HG02943 (cell line): ENCODE data around the gene BMERB1.

ENCODE experiments used
- ATAC-seq: cut with Tn5 transposase; IDR thresholded peaks from one replicate; pipeline ENCODE4 v1.9.1; 2021; ENCODE audit warnings: mild to moderate bottlenecking, low read depth, moderate library complexity; ENCODE audit not compliant: unreplicated experiment

Gene BMERB1

DNA sequence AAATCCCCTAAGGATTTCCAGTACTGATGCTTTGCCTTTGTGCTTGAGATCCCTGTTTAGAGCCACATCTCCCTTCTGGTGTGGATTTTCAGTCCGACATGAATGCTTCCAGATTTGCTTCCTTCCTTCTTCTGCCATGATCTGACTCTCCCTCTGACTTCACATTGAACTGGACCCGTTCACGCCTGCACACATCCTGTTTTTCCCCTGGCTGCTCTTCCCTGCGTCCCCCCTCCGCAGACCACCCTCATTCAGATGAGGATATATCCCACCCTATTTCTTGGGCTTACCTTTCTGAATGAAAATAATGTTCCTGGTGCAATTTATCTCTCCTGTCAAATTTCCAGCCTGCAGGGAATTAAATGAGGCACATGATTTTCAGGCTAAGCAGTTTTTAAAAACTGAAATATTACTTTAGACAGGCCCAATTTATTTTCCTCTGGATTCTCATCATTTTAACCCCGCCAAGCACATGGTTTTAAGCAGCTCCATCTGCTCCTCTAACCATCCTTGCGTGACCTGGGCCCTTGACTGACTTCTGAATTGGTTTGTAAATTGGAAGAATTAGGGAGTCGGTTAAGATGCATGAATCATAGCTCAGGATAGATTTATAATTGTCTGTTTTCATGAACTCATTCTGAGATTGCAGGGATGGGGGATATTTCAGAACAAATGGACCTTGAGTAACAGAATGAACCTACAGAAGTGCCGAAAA, 59.2 kb downstream of the BMERB1 start:
- no peak for ATAC-seq

DNA sequence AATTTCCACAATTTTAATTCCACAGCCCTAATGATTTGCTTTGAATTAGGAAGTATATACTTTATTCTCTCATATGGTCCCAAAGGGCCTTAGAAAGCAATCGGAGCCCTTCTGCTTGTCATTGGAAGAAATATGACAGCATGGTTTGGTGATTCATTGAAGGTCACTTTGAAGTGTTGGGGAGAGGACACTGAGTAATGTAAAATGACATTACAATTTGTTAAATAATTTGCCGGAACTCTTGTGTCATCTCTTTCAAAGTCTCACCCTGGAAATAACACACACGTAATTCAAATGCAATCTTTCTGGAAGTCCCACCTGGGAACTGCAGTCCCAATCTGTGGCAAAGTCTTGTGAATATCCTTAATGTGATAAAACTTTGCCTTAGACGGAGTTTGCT, 59.8 kb downstream of the BMERB1 start:
- ATAC-seq = no peak

DNA sequence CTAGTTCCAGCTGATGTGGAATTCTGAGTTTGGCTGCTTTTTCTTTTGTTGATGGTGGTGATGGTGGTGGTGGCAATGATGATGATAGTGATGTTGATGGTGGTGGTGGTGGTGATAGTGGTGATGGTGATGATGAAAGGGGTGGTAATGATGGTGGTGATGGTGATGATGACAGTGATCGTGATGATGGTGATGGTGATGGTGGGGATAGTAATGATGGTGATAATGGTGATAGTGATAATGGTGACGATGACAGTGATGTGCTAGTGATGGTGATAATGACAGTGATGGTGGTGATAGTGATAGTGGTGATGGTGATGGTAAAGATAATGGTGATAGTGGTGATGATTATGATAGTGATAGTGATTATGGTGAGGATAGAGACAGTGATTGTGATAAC, 61.5 kb downstream of the BMERB1 start:
- ATAC-seq = no peak

DNA sequence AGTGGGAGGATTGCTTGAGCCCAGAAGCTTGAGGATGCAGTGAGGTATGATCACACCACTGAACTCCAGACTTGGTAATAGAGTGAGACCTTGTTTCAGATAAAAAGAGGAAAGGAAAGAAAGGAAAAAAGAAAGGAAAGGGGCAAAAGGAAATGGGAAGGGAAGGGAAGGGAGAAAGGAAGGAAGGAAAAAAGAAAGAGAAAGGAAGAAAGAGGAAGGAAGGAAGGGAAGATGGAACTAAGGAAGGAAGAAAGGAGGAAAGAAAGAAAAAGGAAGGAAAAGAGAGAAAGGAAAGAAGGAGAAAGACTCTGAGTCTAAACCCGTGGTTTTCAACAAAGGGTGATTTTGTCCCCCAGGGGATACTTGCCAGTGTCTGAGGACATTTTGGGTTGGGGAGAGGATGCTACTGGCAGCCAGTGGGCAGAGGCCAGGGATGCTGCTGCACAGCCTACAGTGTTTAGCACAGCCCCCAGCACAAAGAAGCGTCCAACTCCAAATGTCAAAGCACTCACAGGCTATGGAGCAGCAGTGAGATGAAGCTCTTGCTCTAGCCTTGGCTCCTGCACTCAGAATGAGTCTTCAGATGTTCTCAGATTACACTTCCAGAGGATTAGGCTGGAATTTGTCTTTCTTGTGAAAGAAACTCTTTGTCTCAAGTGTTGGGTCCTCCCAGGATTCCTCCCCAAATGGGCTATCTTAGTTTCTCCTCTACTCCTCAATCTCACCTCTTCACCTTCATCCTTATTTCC, 64.2 kb downstream of the BMERB1 start:
- no peak for ATAC-seq

DNA sequence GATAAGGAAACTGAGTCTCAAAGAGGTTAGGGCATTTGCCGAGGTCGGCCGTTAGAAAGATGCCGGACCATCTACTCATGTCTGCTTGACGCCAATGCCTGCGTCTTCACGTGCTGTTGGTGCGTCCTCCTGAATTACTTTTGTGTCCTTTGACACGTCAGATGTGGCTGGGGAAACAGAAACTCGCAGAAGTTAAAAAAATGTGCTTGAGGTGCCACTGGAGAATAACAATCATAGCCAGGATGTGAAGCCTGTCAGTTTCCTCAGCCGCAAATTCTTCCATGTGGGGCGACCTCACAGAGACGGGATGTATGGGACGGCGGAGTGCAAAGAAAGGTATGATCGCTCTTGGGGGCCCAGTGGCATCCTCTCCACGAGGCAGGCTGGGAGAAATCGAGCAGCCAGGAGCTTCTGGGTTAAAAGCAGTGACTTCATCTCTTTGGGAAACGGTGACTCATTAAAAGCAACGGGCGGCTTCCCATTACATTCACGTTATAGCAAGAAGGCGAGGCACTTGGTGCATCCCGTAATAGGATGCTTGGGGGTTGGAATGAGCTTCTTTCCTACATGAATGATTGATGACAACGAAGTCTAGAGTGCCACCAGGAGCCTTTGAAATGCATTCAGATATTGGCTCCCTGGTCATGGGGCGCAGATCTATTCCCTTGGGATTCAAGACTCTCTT, 67.8 kb downstream of the BMERB1 start:
- no peak for ATAC-seq

DNA sequence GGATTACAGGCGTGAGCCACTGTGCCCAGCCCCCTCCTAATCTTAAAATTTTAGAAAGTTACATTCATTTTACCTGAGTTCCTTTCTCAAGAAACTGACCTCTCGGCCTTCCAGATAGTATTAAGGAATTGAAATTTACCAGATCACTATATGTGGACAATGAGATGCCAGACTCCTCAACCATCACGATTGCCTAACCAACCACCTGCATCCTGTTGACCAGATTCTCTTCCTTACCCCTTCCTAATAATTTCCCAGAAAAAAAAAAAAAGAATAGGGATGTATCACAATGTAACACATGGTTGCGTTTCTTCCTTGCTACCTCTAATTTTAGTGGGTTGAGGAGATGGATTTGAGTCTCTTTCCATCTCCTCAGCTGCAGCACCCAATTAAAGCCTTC, 72.1 kb downstream of the BMERB1 start:
- ATAC-seq = no peak

DNA sequence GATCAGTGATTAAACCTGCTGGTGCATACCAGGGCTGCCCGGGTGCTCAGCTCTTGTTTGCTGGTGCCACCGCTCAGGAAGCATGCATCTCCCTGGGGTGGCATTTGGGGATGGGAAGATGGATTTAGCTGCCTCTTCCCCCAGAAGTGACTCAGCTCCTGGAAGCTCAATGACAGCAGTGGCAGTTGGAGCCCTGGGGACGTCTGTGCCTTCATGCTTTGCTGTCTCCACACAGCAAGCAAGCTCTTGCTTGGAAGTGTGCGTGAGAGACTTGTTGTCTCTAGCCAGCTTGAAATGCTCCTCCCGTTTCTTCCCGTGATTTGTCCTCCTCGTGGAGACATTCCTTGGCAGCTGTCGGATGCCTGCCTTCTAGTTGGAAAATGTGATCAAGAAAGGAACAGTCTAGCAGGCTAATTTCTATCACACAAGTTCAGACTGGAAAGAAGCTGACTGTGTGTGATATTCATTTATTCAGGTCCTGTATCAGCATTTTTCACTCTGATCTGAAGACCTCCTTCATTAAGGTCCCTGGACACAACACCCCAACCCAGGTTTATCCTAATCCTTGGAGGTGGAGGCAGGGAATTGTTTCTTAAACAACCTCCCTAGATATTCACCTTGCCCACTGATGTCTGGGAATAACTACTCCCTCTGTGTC, 73.0 kb downstream of the BMERB1 start:
- ATAC-seq = no peak

DNA sequence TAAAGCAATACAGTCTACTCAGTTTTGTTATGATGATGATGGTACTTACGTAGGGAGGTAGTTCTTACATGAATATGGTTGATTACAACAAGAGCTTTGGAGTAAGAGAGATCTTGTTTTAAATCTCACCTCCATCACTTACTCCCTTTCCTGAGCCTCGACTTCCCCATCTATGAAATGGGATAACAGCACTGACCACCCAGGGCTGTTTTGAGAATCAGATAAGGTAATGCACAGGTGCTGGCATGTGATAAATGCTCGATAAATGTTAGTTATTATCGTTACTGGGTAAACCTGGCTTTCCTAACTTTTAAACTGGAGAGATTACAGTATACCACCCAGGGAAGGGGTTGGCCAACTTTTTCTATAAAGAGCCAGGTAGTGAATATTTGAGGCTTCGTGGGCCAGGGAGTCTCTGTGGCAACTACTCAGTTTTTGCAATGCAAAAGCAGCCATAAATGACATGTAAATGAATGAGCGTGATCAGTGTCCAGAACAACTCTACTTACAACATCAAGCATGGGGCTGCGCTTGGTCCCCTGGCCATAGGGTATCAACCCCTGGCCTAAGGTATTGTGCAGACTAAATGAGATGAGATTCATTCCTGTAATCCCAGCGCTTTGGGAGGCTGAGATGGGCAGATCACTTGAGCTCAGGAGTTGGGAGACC, 73.7 kb downstream of the BMERB1 start:
- ATAC-seq = no peak

DNA sequence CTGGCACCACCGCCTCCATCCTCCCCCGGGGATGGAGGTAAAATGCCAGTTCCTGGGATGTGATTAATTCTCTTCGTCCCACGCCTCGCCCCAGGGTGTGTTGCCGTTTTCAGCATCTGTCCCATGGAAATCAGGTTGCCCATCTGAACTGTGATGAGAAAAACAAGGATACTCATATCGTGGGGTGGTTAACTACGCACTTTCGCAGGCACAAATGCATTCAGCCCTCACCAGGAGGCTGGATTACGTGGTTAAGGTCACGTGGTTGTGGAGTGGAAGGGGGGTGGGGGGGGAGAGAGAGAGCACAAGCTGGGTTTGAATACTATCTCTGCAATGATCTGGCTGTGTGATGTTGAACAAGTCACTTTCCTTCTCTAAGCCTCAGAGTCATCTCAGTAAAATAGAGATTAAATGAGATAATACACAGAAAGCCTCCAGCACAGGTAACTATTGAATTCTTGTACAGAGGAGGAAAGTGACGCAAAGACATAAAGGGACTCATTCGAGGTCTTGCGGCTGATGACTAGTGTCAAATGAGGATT, 74.7 kb downstream of the BMERB1 start:
- ATAC-seq = no peak

DNA sequence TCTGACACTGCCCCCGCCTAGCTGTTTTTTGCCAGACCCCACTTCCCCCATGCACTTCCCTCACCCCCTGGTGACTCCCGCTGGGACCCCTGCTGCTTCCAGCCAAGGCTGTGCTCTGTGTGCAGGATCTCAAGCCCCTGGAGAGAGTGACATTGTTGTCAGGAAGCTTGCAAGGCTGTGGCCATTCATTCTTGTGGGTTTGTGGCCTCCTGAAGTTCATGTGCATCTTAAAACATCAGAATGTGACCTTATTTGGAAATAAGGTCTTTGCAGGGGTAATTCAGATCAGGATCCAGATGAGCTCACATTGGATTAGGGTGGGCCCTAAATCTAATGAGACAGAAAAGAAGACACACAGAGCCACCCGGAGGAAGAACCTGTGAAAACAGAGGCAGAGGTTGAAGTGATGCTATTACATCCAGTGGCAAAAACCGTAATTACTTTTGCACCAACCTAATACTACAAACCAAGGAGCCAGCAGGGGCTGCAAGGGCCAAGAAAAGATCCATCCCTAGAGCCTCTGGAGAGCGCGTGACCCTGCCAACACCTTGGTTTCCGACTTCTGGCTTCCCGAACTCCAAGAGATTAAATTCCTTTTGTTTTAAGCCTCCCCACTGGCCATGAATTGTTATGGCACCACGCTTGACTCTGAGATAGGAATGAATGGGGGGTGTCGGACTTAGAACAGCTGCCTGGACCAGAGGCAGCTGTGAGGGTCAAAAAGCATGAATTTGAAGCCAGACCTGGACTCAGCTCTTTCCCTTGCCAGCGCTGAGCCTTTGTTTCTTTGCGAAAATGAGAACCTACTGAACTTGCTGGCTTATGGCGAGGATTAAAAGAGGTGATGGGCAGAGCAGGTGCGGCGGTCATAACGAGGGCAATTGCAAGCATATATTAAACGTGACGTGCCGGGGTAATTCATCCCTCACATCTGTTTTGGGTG, 75.5 kb downstream of the BMERB1 start:
- no peak for ATAC-seq

DNA sequence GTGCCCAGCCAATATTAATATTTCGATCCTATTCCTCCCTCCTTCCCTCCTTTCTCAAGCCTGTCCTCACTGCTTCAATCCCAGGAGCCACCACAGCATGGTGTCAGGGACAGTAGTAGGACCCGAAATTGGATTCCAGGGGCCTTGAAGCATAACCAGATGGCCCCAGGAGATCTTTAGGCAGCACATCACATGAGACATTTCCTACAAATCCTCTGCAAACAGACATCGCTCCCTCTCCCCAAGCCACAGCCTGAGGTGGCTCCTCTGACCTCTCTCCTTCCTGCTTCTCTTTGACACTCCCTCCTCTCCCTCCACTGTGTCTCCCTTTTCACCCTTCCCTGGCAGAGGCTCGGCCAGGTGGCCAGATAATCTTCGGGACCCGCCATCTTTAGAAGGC, 76.6 kb downstream of the BMERB1 start:
- no peak for ATAC-seq

DNA sequence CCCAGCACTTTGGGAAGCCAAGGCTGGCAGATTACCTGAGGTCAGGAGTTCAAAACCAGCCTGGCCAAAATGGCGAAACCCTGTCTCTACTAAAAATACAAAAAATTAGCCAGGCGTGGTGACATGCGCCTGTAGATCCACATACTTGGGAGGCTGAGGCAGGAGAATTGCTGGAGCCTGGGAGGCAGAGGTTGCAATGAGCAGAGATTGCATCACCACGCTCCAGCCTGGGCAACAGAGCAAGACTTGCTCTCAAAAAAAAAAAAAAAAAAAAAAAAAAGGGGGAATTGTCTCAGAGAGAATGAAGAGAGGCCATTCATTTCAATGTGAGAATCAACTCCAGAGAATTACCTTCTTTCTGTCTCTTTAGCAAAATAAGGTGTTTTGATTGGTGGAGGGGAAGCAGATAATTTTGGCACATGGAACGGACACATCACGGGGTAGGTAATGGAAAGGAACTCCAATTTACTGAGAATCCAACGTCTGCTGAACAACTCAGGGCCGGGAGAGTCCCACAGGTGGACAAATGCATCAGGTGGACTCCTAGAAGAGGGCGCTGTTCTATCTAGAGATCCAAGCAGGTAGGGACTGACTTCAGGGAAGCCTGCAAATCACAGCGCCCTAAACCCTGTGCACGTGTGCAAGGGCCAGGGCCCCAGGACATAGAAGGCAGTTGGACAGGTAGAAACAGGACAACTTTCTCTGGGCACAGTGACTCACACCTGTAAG, 77.5 kb downstream of the BMERB1 start:
- ATAC-seq = no peak

DNA sequence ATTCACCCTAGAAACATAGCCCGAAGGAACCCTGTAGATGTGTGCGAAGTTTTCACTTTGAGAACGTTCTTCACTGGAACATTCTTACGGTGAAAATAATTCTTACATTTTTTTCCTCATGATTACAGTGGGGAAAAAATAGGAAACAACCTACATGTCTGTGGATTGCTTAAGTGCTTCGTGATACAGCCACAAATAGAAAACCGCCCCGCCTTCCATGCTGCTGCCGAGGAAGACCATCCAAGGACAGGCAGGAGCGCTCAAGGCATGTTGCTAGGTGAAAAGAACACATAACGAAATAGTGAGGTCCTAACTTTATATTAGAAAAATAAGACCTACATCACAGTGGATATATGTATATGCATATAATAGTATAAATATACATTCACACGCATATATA, 78.8 kb downstream of the BMERB1 start:
- no peak for ATAC-seq

DNA sequence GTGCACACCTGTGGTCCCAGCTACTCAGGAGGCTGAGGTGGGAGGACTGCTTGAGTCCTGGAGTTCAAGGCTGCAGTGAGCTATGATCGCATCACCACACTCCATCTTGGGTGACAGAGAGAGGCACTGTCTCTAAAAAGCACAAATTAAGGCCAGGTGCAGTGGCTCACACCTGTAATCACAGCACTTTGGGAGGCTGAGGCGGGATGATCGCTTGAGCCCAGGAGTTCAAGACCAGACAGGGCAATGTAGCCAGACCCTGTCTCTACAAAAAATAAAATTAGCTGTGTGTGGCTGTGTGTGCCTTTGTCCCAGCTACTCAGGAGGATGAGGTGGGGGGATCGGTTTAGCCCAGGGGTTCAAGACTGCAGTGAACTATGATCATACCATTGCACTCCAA, 81.6 kb downstream of the BMERB1 start:
- ATAC-seq = no peak

DNA sequence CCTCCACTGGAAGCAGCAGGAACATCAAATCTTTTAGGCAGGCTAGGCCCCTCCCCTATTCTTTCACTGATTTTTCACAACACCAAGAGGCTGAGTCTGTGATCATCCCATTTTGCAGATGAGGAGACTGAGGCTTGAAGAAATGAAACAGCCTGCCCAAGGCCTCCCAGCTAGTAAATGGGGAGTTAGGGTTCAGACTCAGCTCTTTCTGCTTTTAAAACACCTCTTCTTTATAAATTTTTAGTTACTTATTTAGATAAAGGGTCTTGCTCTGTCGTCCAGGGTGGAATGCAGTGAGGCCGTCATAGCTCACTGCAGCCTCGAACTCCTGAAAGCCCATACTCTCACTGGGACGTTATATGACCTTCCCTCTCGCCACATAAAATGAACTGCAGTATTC, 82.2 kb downstream of the BMERB1 start:
- ATAC-seq = no peak

DNA sequence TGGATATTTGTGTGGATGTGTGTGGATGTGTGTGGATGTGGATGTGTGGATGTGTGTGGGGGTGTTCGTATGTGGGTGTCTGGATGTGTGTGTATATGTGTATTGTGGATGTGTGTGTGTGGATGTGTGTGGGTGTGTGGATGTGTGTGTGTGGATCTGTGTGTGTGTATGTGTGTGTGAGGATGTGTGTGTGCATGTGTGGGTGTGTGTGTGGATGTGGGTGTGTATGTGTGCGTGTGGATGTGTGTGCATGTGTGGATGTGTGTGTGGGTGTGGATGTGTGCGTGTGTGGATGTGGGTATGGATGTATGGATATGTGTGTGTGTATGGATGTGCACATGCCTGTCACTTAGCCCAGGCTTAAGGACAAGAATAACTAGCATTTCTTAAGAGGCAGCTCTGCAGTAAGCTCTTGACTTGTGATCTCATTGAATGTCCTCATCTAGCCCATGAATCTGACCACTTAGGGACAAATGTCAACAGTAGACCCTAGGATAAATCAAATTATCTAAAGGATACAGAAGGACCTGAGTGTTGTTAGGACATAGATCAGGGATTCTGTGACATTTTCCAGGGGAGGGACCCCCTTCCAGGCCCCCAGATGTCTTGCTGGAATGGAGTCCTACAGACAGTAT, 83.5 kb downstream of the BMERB1 start:
- no peak for ATAC-seq

DNA sequence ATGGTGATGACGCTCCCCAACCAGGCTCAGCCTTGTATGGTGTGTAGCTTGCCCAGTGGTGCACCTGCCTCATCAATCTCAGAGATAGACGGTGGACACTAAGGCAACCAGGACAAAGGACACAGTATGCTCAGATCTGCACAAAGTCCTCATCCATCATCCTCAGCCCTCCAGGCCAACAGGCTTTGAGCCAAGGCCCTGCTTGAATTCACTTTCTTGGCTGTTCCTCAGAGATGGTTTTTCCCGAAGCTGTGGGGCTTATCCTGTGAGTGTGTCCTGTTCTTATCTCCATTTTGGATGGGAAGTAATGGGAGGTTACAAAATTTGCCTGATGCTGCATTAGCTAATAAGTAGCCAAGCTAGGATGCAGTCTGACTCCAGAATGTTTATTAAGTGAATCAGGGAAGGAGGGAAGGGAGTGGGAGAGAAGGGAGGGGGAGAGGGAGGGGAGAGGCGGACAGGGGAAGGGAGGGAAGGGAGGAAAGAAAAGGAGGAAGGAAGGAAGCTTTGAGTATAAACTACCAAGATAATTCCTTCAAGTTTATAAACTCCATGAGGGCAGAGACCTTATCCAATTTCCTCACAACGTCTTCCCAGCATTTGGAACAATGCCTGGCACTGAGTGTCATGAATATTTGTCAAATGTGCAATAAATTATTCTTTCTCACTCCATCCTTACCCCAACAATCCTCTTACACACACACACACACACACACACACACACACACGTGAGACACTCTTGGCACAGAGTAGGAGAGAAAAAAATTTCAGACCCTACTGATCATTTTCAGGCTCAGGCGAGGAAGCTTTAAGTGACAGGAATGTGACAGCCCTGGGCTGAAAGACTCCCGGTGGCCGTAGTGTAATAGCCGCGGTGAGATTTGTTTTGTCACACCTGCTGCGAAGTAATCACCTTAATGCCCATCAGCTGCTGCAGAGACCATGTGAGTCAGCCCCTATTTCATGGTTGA, 84.3 kb downstream of the BMERB1 start:
- ATAC-seq = no peak
